ENCODE data around the gene ABCB11. TPM values are rescaled to one million over a fixed set of nuclear protein-coding genes. Genes with fewer than 3 reads are reported as not detected.
A peak's percentile ranks its signal among the peaks of the same experiment; 100 is the strongest.

Gene ABCB11
- total RNA-seq, 1 experiment from 2014 or later: 0.11 TPM

- DNase-seq (peak; percentile 41), ATAC-seq (no peak)
- Histone ChIP-seq H4K20me1 (ENCODE audit: low read length) (no peaks in the 10 kb centered on the region), H3K27ac (ENCODE audit: low read length) (no peak overlapping the region), H3K4me2 (ENCODE audit: low read length) (no peak overlapping the region), H3K36me3 (ENCODE audit: low read depth, low read length) (no peaks in the 10 kb centered on the region), H3K79me2 (ENCODE audit: low read length) (no peaks in the 10 kb centered on the region), H3K9me2 (replicated peaks; ENCODE audit: low read length) (no peaks in the 10 kb centered on the region), H3K4me1 (ENCODE audit: insufficient read depth, low read length) (peaks cover 22% of the 10 kb centered on the region), H3K4me3 (ENCODE audit: low read length) (no peak overlapping the region), H3F3A (ENCODE audit: low read length, unreplicated experiment) (peaks cover 9% of the 10 kb centered on the region), H3K27me3 (ENCODE audit: low read length) (no peaks in the 10 kb centered on the region), H3K9me3 (ENCODE audit: low read length) (no peaks in the 10 kb centered on the region), H2AFZ (ENCODE audit: low read length) (no peak overlapping the region), H3K9ac (ENCODE audit: low read length) (no peak overlapping the region)
- TF ChIP-seq EZH2phosphoT487 (IDR thresholded peaks at IDR 0.05; ENCODE audit: borderline replicate concordance, low read length): no peak
- no peak for TF ChIP-seq EZH2 (IDR thresholded peaks at IDR 0.05; ENCODE audit: low read length, unreplicated experiment)
- no peak for TF ChIP-seq CTCF (conservative IDR thresholded peaks at IDR 0.05; ENCODE audit: low read depth, low read length)
- ChIA-PET CTCF (no interaction called here), POLR2A (ENCODE audit: unreplicated experiment) (no interaction called here)
- intact Hi-C loops (cut with micrococcal nuclease): no loop called here
- BruUV-seq (replicated peaks): no TSS peak
These were observed 25.1 kb downstream of the ABCB11 start for GRCh38 chr2:169005994-169006393.

GRCh38 chr2:169005080-169005598 is 26.0 kb downstream of the ABCB11 start:
- Histone ChIP-seq H3K79me2 (ENCODE audit: low read length) (no peaks in the 10 kb centered on the region), H3K4me1 (ENCODE audit: insufficient read depth, low read length) (peaks cover 16% of the 10 kb centered on the region), H3K4me3 (ENCODE audit: low read length) (no peak overlapping the region), H2AFZ (ENCODE audit: low read length) (no peak overlapping the region), H3K9ac (ENCODE audit: low read length) (no peak overlapping the region), H3K27ac (ENCODE audit: low read length) (no peak overlapping the region), H3K27me3 (ENCODE audit: low read length) (no peaks in the 10 kb centered on the region), H4K20me1 (ENCODE audit: low read length) (no peaks in the 10 kb centered on the region), H3K4me2 (ENCODE audit: low read length) (no peak overlapping the region), H3K36me3 (ENCODE audit: low read depth, low read length) (no peaks in the 10 kb centered on the region), H3F3A (ENCODE audit: low read length, unreplicated experiment) (peaks cover 5% of the 10 kb centered on the region), H3K9me3 (ENCODE audit: low read length) (no peaks in the 10 kb centered on the region), H3K9me2 (replicated peaks; ENCODE audit: low read length) (no peaks in the 10 kb centered on the region)
- intact Hi-C loops (cut with micrococcal nuclease): no loop called here
- DNase-seq: no peak
- no peak for ATAC-seq
- CTCF ChIA-PET: no interaction called here
- POLR2A ChIA-PET (ENCODE audit: unreplicated experiment): no interaction called here
- no TSS peak for BruUV-seq (replicated peaks)
- TF ChIP-seq CTCF (conservative IDR thresholded peaks at IDR 0.05; ENCODE audit: low read depth, low read length): no peak
- no peak for TF ChIP-seq EZH2 (IDR thresholded peaks at IDR 0.05; ENCODE audit: low read length, unreplicated experiment)
- TF ChIP-seq EZH2phosphoT487 (IDR thresholded peaks at IDR 0.05; ENCODE audit: borderline replicate concordance, low read length): no peak

- TF ChIP-seq CTCF (conservative IDR thresholded peaks at IDR 0.05; ENCODE audit: low read depth, low read length) (no peak), EZH2phosphoT487 (IDR thresholded peaks at IDR 0.05; ENCODE audit: borderline replicate concordance, low read length) (no peak), EZH2 (IDR thresholded peaks at IDR 0.05; ENCODE audit: low read length, unreplicated experiment) (no peak)
- BruUV-seq (replicated peaks): no TSS peak
- Histone ChIP-seq H3K36me3 (ENCODE audit: low read depth, low read length) (no peaks in the 10 kb centered on the region), H3K27ac (ENCODE audit: low read length) (no peak overlapping the region), H3K27me3 (ENCODE audit: low read length) (no peaks in the 10 kb centered on the region), H3K9me2 (replicated peaks; ENCODE audit: low read length) (no peaks in the 10 kb centered on the region), H3F3A (ENCODE audit: low read length, unreplicated experiment) (no peaks in the 10 kb centered on the region), H3K4me2 (ENCODE audit: low read length) (no peak overlapping the region), H3K4me1 (ENCODE audit: insufficient read depth, low read length) (peaks cover 17% of the 10 kb centered on the region; the same call in 1 of the 2 replicates), H3K79me2 (ENCODE audit: low read length) (no peaks in the 10 kb centered on the region), H3K4me3 (ENCODE audit: low read length) (no peak overlapping the region), H2AFZ (ENCODE audit: low read length) (no peak overlapping the region), H3K9me3 (ENCODE audit: low read length) (no peaks in the 10 kb centered on the region), H4K20me1 (ENCODE audit: low read length) (no peaks in the 10 kb centered on the region), H3K9ac (ENCODE audit: low read length) (no peak overlapping the region)
- ChIA-PET POLR2A (ENCODE audit: unreplicated experiment) (no interaction called here), CTCF (no interaction called here)
- DNase-seq (no peak), ATAC-seq (no peak)
- intact Hi-C loops (cut with micrococcal nuclease): no loop called here
These were observed 28.9 kb downstream of the ABCB11 start for GRCh38 chr2:169002161-169002738.
